T-helper 17 cell (primary cell): ENCODE measurements around the gene GLI2. TPM values are rescaled to one million over a fixed set of nuclear protein-coding genes. Genes with fewer than 3 reads are reported as not detected.

Experiments used
- ATAC-seq: fragments of 150-1000 bp; cut with Tn5 transposase; 2 replicates; pipeline ENCODE4 v1.10.0; 2021; ENCODE audit warnings: mild to moderate bottlenecking, moderate library complexity
- DNase-seq, 3 donors: peaks; one replicate each; pipeline versions ENCODE4 v3.0.0 to v3.0.0-alpha.2; 2020 to 2021
- H3K9me3 ChIP-seq: one replicate; pipeline ENCODE4 v1.7.0; 2013; ENCODE audit warnings: low read length, mild to moderate bottlenecking; ENCODE audit not compliant: control insufficient read depth, poor library complexity, severe bottlenecking
- H3K27ac Mint-ChIP-seq: one replicate; pipeline ENCODE4 v1.8.0; 2022; ENCODE audit warnings: mild to moderate bottlenecking, moderate library complexity, mixed read lengths
- H3K27me3 Mint-ChIP-seq: one replicate; pipeline ENCODE4 v1.8.0; 2022; ENCODE audit warnings: mixed read lengths
- H3K36me3 Mint-ChIP-seq: one replicate; pipeline ENCODE4 v1.8.0; 2022; ENCODE audit warnings: low read depth, mixed read lengths
- H3K4me1 Mint-ChIP-seq: one replicate; pipeline ENCODE4 v1.8.0; 2022; ENCODE audit warnings: mild to moderate bottlenecking, mixed read lengths
- H3K4me3 Mint-ChIP-seq: one replicate; pipeline ENCODE4 v1.8.0; 2022; ENCODE audit warnings: mild to moderate bottlenecking, moderate library complexity, mixed read lengths
- total RNA-seq, 4 donors: library from RNA in 2 of 4; stranded (reverse) in 2 of 4; gene quantifications; one replicate each; pipeline ENCODE4 v1.2.3 and lab custom pipeline; 2022 to 2026

Gene GLI2
- total RNA-seq, 2 donors from 2014 or later: not detected

GRCh38 chr2:120719491-120719890, 16.2 kb upstream of the GLI2 start:
- no peak overlapping the region for H3K4me3 Mint-ChIP-seq
- H3K9me3 ChIP-seq: no peaks in the 10 kb centered on the region
- H3K36me3 Mint-ChIP-seq: peaks cover under 1% of the 10 kb centered on the region
- peaks cover 2% of the 10 kb centered on the region for H3K4me1 Mint-ChIP-seq
- no peak overlapping the region for H3K27ac Mint-ChIP-seq
- peaks cover 29% of the 10 kb centered on the region for H3K27me3 Mint-ChIP-seq
- ATAC-seq (no peak), DNase-seq (no peak)

- Mint-ChIP-seq H3K4me1 (peaks cover 2% of the 10 kb centered on the region), H3K36me3 (no peaks in the 10 kb centered on the region), H3K4me3 (no peak overlapping the region), H3K27ac (no peak overlapping the region), H3K27me3 (peaks cover 24% of the 10 kb centered on the region)
- ATAC-seq (no peak), DNase-seq (no peak)
- no peaks in the 10 kb centered on the region for H3K9me3 ChIP-seq
Measured at GRCh38 chr2:120720231-120720630, 15.4 kb upstream of the GLI2 start.

- ATAC-seq: no peak
- H3K27ac Mint-ChIP-seq: no peak overlapping the region
Measured at GRCh38 chr2:120720746-120721375, 14.8 kb upstream of the GLI2 start.

GRCh38 chr2:120722246-120722567, 13.5 kb upstream of the GLI2 start:
- no peak overlapping the region for H3K4me3 Mint-ChIP-seq
- ATAC-seq (no peak), DNase-seq (no peak)
- peaks cover 18% of the 10 kb centered on the region for H3K27me3 Mint-ChIP-seq
- H3K9me3 ChIP-seq: no peaks in the 10 kb centered on the region
- H3K36me3 Mint-ChIP-seq: no peaks in the 10 kb centered on the region
- H3K27ac Mint-ChIP-seq: no peak overlapping the region
- no peaks in the 10 kb centered on the region for H3K4me1 Mint-ChIP-seq

More at GRCh38 chr2:120720746-120721375, 14.8 kb upstream of the GLI2 start:
- no peaks in the 10 kb centered on the region for H3K36me3 Mint-ChIP-seq
- no peak overlapping the region for H3K4me3 Mint-ChIP-seq
- H3K9me3 ChIP-seq: no peaks in the 10 kb centered on the region
- H3K27me3 Mint-ChIP-seq: peaks cover 18% of the 10 kb centered on the region
- DNase-seq: no peak
- no peaks in the 10 kb centered on the region for H3K4me1 Mint-ChIP-seq

- H3K27me3 Mint-ChIP-seq: peaks cover 18% of the 10 kb centered on the region
- H3K27ac Mint-ChIP-seq: no peak overlapping the region
- ATAC-seq: no peak
- no peak overlapping the region for H3K4me3 Mint-ChIP-seq
- H3K9me3 ChIP-seq: no peaks in the 10 kb centered on the region
- no peaks in the 10 kb centered on the region for H3K4me1 Mint-ChIP-seq
- no peak for DNase-seq
- no peaks in the 10 kb centered on the region for H3K36me3 Mint-ChIP-seq
Measured at GRCh38 chr2:120722568-120723421, 12.9 kb upstream of the GLI2 start.

- no peaks in the 10 kb centered on the region for H3K4me1 Mint-ChIP-seq
- no peak for DNase-seq
- H3K9me3 ChIP-seq: no peaks in the 10 kb centered on the region
- peaks cover 18% of the 10 kb centered on the region for H3K27me3 Mint-ChIP-seq
- H3K36me3 Mint-ChIP-seq: no peaks in the 10 kb centered on the region
- H3K27ac Mint-ChIP-seq: no peak overlapping the region
- H3K4me3 Mint-ChIP-seq: no peak overlapping the region
- ATAC-seq: no peak
Measured at GRCh38 chr2:120726245-120726644, 9.4 kb upstream of the GLI2 start.

GRCh38 chr2:120729406-120730399, 6.0 kb upstream of the GLI2 start:
- ATAC-seq: no peak
- H3K27me3 Mint-ChIP-seq: peaks cover 30% of the 10 kb centered on the region

GRCh38 chr2:120731175-120731574, 4.5 kb upstream of the GLI2 start:
- Mint-ChIP-seq H3K4me1 (no peaks in the 10 kb centered on the region), H3K27ac (no peak overlapping the region)

More at GRCh38 chr2:120729406-120730399, 6.0 kb upstream of the GLI2 start:
- Mint-ChIP-seq H3K4me3 (no peak overlapping the region), H3K4me1 (no peaks in the 10 kb centered on the region), H3K36me3 (no peaks in the 10 kb centered on the region), H3K27ac (no peak overlapping the region)
- H3K9me3 ChIP-seq: no peaks in the 10 kb centered on the region
- DNase-seq: no peak

GRCh38 chr2:120732506-120733237, 3.0 kb upstream of the GLI2 start:
- peaks cover 3% of the 10 kb centered on the region for H3K4me1 Mint-ChIP-seq
- H3K27ac Mint-ChIP-seq: no peak overlapping the region
- ATAC-seq (no peak), DNase-seq (no peak)
- no peak overlapping the region for H3K4me3 Mint-ChIP-seq
- no peaks in the 10 kb centered on the region for H3K9me3 ChIP-seq
- peaks cover 2% of the 10 kb centered on the region for H3K36me3 Mint-ChIP-seq
- H3K27me3 Mint-ChIP-seq: peaks cover 41% of the 10 kb centered on the region

More at GRCh38 chr2:120731175-120731574, 4.5 kb upstream of the GLI2 start:
- H3K27me3 Mint-ChIP-seq: peaks cover 30% of the 10 kb centered on the region
- H3K4me3 Mint-ChIP-seq: no peak overlapping the region
- H3K9me3 ChIP-seq: no peaks in the 10 kb centered on the region
- H3K36me3 Mint-ChIP-seq: no peaks in the 10 kb centered on the region
- no peak for ATAC-seq
- DNase-seq: no peak

- Mint-ChIP-seq H3K27ac (no peak overlapping the region), H3K27me3 (peaks cover 48% of the 10 kb centered on the region), H3K4me3 (peak overlapping the region; percentile 49), H3K4me1 (peaks cover 3% of the 10 kb centered on the region), H3K36me3 (peaks cover 4% of the 10 kb centered on the region)
- ATAC-seq (no peak), DNase-seq (no peak)
- H3K9me3 ChIP-seq: no peaks in the 10 kb centered on the region
Measured at GRCh38 chr2:120733238-120733932, 2.3 kb upstream of the GLI2 start.

GRCh38 chr2:120734930-120735651, 577 bp upstream of the GLI2 start:
- DNase-seq: no peak
- no peak for ATAC-seq
- H3K27me3 Mint-ChIP-seq: peaks cover 63% of the 10 kb centered on the region
- no peak overlapping the region for H3K4me3 Mint-ChIP-seq
- H3K4me1 Mint-ChIP-seq: peaks cover 3% of the 10 kb centered on the region
- no peak overlapping the region for H3K27ac Mint-ChIP-seq
- H3K36me3 Mint-ChIP-seq: peaks cover 4% of the 10 kb centered on the region
- H3K9me3 ChIP-seq: no peaks in the 10 kb centered on the region
